ENCODE data around the gene PIK3C2G.

The PIK3C2G gene

DNA sequence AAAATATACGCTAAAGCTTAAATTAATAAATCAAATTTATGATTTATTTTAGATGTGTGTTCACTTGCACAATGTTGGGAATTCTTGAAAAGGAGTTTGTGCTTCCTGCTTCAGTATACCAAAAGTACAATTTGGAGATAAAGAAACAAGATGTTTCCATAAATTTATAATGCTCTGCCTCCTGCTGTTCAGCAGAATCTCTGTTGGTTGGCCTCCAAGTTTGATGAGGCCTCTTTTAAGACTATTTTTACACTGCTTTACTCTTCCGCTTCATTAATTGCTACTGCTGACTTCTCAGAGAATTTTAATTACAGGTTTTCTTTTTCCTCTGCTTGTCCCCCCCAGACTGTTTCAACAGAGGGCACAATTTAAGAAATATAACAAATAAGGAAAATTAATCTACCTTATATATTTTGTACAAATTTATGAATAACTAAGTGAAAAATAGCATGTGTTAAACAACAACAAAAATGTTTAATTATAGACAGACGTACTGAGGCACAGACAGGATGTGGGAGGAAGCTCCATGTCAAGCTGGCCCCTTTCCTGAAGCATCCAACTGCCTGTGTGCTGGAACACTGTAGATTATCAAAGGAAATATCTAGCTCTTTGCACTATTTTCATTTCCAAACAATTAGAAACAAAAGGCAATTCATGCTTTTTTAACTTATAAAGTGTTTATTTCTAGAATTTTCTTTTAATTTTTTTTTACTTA lies 83.9 kb downstream of the PIK3C2G start:
- no peak for DNase-seq

DNA sequence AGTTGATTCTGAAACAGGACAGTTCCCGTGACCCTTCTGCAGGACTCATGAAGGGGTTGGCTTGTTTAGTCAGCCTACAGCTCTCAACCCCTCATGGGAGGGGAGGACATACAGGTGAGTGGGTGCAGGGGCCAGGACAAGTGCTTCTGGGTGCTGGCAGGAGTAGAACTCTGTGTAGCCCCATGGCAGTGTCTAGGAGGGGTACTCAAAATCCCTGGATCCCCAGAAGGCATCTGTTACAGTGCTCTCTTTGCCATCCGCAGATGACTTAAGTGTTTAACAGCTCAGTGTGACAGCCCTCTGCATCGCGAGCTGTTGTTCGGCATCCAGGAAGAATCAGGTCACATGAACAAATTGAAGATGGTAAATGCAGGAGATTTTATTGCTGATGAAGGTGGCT lies 91.0 kb downstream of the PIK3C2G start:
- no peak for DNase-seq

DNA sequence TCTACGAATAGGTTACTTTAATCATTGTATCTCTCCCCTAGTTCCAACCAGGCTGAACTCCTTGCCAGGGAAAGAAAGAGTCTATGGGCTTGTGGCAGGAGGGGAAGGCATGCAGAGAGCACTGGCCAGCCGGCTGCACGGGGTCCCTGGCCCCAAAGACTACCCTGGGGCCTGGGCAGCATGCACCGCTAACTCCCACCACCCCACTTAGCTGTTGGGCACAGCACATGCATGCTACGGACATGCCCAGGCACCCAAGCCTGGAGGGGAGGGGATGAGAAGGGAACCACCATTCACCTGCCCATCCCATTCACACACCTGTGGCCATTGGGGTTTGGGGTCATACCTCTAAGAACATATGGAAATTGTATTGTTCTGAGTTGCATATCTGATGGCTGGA lies 94.1 kb downstream of the PIK3C2G start:
- no peak for DNase-seq

DNA sequence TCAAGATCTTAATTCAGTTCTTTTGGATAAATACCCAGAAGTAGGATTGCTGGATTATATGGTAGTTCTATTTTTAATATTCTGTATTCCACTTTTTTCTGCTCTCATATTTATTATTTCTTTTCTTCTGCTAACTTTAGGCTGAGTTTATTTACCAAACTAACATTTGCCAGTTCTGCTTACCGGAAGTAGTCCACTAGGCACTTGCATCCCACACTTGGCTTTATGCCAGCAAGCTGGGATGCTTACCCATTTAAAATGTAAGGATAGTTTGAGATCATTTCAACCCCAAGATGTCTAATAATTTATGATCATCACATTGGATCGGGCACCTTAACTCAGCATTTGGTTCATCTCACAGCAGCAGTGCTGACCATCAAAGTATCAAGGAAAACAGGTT lies 96.8 kb downstream of the PIK3C2G start:
- no peak for DNase-seq

DNA sequence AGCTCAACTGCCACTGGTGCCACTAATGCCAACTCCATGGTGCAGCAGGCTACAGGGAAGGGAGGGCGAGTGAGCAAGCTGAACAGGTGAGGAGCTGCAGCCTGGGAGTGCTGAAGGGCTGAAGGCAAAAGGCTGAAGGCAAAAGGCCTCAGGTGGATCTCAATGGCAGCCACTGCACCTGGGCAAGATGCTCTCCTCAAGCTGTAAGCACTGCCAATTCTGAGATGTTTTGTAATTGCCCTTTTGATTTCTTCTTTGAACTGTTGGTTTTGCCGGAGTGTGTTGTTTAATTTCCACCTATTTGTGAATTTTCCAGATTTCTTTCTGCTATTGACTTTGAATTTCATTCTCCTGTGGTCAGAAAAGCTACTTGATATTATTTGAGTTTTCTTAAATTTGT lies 97.6 kb downstream of the PIK3C2G start:
- DNase-seq, result no peak

DNA sequence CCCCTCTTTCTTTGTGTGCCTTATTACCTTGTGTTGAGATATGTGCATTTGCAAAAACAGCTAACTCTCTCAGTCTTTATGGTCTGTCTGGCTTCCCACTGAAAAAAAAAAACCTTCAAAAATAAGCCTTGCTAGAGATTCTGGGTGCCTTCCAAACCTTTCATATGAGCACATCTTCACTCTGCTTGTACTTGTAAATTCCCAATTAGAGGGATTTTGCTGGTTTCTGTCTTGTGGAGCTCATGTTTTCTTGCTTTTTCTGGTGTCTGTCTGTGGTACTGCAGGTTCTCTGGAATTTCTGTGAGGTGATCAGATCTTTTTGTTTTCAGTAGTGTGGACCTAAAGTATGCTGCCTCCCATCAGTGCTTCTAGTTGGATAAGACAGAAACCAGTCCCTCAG lies 100.1 kb downstream of the PIK3C2G start:
- no peak for DNase-seq

DNA sequence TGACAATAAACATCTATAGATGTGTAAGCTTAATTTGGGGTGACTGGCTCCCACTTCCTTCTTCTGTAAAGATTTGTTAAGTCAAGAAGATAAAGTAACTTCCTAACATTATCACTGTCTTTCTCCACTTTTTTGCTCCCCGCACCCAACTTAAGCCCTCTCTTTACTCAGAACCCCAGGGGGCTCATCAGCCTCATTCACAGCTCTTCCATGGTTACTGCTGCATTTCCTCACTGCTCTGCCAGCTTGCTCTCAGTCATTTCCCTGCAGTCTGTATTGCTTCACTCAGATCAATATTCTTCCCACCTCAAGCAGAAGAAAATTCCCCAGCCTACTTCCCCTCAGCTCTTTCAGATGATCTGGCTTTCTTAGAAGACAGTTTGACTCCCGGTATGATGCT lies 102.0 kb downstream of the PIK3C2G start:
- no peak for DNase-seq

DNA sequence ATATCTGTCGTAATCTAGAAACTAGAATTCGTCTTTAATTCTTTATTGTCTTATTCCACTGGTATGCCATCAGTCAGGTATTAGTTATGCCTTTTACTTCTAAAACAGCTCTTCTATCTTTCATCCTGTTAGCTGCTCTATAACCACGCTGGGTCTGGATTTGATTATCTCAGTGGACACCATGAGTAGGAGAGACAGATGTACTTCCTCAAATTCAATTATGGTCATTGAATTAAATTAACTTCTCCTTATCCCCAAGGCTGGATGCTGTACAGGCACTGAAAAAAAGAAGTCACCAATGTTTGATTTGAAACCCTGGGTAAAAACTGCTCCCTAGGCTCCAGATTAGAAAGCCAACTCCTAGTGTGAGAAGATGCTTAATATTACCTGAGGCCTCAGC lies 107.3 kb downstream of the PIK3C2G start:
- no peak for DNase-seq

DNA sequence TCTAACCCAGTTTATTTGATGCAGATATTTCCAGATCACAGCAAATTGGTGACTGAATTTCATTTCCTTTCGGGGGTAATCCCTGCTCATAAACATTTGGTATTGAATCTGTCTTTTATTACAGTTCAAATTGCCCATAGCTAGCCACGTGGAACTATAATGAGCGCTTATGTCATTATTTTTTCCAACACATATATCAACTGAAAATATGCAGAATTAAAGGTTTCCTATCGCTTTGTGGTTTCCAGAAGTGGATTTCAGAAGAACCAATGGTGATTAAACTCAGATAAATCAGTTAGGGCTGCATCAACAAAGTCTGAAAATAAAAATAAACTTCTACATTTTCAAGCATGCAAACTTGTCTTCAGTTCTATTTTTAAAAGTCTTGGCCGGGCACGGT lies 111.9 kb downstream of the PIK3C2G start:
- no peak for DNase-seq

DNA sequence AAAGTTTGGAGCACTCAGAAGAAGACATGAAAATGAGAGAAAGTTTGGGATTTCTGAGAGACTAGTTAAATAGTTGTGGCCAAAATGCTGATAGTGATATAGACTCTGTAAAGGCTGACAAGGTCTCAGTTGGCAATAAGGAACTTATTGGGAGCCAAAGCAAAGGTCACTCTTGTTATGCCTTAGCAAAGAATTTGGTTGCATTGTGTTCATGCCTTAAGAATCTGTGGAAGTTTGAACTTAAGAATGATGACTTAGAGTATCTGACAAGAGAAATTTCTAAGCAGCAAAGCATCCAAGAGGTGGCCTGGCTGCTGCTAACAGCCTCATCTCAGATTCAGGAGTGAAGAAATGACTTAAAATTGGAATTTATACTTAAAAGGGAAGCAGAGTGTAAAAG lies 113.8 kb downstream of the PIK3C2G start:
- DNase-seq, result no peak

DNA sequence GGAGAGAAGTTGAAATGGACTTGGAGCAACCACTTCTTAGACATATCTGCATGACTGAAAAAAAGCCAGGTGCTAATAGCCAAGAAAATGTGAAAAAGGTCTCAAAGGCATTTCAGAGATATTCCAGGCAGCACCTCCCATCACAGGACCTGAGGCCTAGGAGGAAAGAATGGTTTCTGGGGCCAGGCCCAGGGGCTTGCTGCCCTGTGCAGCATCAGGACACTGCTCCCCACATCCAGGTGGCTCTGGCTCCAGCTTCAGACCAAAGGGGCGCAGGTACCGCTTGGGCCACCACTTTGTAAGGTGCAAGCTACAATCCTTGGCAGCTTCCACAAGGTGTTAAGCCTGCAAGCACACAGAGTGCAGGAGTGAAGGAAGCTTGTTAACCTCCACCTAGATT lies 114.3 kb downstream of the PIK3C2G start:
- no peak for DNase-seq

DNA sequence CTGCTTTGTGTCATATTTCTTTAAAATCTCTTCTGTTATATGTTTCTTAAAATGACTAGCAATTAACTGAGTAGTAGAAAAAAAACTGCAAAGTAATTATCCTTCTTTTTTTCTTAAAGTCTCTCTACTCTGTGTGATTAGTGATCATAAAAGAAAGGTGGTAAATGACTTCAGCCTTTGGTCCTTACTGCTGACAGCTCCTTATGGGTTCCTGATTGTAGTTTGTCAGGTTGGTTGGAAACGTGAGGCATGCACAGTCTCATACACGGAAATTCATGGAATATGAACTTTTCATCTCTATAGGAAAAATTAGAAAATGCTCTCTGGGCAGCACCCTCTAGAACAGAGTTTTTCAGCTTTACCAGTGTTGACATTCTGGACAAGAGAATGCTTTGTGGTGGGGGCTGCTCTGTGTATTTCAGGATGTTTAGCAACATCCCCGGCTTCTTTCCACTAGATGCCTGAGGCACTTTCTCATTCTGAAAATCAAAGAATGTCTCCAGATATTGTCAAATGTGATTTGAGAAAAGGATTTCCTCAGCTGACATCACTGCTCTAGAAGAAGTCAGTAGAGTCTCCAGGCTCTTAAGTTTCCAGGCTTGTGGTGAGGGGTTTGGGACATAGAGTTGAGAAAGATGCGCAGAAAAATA lies 121.0 kb downstream of the PIK3C2G start:
- no peak for DNase-seq

DNA sequence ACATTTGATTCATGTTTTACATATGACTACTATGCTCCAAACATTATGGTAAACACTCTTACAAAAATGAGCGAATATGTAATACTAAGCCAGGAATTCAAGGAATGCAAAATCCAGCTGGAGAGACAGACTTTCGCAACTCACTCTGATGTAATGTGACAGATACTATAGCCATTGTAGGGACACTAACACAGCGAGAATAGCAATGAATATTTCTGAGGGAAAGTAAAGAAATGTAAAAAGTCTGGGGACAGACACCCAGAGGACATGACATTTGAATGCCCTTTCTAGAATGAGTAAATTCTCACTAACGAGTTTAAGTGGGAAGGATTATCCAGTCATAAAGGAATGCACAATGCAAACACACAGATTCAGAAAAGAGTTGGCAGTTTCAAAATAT lies 121.9 kb downstream of the PIK3C2G start:
- DNase-seq, result no peak

DNA sequence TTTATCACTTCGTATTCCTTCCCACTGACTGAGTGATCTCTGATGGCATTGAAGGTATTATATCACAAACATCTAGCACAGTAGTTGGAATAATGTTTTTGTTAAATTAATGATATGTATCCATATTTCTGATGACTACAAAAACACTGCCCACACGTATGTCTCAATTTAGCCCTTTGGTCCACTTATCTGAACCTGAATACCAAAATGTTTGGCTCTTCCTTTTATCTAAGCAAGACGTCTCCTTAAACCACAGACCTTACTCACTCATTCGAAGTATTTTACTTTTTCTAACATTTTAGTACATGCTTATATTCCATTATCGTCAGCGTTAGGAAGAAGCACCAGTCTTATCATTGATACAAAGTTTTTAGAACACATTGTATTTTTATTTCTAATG lies 126.4 kb downstream of the PIK3C2G start:
- DNase-seq, result no peak

DNA sequence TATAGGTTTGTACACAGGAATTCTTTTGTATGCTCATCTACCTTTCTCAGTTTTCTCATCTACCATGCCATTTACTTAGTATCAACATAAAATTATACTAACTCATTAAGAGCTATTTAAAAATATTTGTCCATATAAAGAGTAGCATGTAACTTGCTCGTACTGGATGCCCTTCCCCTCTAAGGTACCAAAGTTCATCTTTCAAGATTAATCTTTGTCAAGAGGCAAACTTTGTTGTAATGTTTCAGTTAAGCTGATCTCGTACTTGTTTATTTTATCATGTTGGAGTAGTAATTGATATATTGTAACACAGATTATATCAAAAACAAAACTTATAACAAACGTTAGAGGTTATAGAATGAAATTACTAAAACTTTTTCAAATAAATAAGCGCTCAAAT lies 128.5 kb downstream of the PIK3C2G start:
- no peak for DNase-seq

DNA sequence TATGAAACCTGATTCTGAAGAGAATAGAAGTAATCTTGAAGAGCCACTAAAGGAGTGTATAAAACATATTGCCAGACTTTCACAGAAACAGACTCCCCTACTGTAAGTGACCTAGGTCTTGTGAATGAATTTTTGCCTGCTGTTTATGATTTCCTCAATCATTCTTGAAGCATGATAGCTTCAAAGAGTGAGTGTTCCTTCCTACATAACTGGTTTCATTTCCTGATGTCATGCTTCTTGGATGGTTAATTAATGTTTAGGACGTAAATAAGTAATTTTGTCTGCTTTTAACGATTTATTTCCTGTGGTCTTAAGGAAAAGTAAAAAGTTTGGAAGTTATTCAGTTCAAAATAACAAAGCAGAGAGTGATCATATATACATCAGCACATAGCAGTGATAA lies 129.8 kb downstream of the PIK3C2G start:
- DNase-seq, result no peak

DNA sequence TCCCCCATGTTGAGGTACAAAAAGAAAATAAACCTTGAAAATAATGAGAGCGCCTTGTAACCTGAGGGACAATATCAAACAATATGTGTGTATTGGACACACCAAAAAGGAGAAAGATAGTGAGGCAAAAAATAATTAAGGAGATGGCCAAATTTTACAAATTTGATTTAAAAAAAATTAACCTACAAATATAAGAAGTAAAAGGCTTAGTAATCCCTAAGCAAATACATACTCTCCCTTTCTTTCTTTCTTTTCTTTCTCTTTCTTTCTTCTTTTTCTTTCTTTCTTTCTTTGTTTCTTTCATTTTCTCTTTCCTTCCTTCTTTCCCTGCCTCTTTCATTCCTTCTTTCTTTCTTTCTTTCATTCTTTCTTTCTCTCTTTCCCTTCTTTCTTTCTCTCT lies 133.4 kb downstream of the PIK3C2G start:
- DNase-seq, result no peak

DNA sequence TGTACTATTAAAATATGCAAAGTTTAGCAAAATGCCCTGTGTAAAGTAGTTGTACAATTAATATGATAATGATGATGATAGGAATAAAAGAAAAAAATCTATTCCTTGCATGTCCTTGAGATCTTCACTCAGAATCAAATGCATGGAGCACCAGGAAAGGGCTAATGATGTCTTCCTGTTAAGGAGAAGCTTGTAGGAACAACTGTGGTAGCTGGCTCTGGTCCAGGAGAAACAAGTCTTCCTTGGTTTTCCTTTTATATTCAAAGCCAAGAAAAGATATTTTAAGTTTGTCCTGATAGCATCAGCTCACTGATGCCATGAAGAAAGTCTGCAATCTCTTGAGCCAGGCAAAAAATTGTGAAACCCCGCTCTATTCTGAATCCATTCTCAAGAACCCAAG lies 138.9 kb downstream of the PIK3C2G start:
- no peak for DNase-seq

DNA sequence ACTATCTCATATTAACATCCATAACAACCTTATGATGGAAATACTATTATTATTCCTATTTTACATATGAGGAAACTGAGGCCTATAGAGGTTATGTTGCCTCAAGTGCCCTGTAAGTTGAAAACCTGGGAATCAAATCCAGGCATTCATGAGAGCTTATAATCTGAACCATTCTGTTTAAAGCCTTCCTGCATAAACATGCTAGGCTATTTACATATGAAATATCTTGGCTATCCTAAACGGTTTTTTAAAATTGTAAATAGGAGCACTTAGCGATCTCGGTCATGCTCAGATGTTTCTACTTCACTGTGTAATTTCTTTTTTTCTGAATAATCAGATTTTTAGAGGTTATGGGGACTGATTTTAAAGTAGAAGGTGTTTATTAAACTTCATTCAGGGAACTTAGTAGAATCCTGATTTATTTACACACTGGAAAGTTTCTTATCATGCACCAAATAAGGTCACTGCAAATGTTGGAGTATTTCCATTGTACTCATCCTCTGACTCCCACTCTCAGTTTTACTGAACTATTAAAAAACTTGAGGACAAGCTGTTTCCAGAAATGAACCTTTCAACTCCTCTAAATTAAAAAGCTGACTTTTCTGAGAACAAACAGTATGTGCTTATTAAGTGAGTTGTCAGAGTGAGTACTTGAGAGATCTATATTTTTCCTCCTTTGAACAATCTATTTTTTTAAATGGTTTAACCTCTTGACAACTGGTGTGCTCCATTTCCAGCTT lies 141.7 kb downstream of the PIK3C2G start:
- DNase-seq, result no peak

DNA sequence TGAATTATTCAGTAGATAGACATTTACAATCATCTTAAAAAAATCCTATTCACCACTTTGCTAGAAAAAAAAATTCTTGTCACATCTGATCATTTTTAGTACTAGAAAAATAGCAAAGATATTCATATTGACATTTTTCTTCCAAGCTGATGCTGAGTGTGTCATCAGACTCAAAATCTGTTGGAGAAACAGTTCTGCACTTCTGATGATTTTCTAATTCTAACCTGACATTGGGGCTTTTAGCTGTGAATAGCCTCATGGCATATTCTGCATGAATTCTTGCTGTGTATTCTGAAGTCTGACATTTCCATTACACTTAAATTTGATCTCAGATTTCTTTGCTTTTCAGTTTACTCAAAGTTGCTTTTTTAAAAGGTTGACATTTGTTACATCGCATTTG lies 150.1 kb downstream of the PIK3C2G start:
- no peak for DNase-seq

DNA sequence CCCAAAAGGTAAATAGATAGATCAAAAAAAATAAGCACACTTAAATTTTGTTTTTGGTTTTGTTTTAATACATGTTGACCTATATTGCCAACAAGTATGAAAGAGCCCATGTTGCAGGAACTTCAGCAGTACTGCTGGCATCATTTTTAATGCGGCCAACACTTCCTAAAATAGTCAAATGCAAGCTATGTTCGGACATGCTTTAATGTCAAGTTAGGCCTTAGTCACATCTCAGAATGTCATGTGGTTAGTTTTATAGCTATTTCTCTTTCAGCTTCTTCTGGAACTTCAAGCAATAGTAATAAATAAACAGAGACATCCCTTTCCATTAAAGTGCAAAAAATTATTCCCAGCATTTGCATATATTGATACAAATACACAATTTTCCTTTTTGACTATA lies 153.4 kb downstream of the PIK3C2G start:
- no peak for DNase-seq

DNA sequence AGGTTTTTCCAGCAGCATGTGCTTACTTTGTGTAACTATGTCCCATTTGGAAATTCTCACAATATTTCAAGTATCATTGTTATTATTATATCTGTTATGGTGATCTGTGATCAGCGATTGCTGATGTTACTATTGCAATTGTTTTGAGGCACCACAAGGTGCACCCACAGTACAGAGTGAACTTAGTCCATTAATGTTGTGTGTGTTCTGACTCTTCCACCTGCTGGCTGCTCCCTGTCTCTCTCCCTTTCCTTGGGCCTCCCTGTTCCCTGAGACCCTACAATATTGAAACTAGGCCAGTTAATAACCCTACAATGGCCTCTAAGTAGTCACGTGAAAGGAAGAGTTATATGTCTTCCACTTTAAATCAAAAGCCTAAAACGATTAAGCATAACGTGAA lies 153.9 kb downstream of the PIK3C2G start:
- DNase-seq, result no peak

DNA sequence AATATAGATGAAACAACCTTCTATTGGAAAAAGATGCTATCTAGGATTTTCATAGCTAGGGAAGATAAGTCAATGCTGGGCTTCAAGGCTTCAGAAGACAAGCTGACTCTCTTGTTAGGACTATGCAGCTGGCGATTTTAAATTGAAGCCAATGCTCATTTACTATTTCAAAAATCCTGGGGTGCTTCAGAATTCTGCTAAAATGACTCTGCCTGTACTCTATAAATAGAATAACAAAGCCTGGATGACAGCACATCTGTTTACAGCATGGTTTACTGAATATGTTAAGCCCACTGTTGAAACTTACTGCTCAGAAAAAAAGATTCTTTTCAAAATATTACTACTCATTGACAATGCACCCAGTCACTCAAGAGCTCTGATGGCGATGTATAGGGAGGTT lies 155.1 kb downstream of the PIK3C2G start:
- DNase-seq, result no peak

DNA sequence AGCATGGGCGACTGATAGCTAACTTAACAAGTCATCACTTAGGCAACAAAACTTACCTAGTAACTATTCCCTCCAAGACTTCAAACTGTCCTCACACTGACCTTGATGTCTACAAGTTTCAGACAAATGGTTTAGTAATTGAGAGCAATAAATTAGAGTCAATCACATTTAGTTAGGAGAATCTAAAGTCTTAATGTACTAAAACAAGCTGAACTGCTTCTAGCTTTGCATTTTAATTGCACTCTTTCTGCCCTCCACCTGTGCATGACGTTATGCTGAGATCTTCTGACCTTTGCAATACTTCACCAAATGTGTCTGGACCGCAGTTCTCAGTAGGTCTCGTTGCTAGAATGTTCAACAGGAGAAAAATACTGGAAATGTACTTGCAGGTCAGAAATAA lies 158.0 kb downstream of the PIK3C2G start:
- no peak for DNase-seq
